K562 (cell line): ENCODE measurements around the gene PPP1R3C.

ENCODE experiments used
- ATF6 ChIP-seq: sonication (generic); formaldehyde crosslinking; IDR thresholded peaks from 2 replicates; pipeline ENCODE4 v1.4.0; 2020; ENCODE audit warnings: mild to moderate bottlenecking, missing genetic modification reagents
- CTCF ChIP-seq, 3 experiments: IDR thresholded peaks in 2 of 3; conservative IDR thresholded peaks in 1 of 3; 2 replicates each; pipeline ENCODE4 v1.5.1; 2011 to 2012; ENCODE audit warnings: low read length in 3 of 3, mild to moderate bottlenecking in 3 of 3, control low read depth in 2 of 3, improper control_type of control experiment in 1 of 3, inconsistent platforms in 1 of 3, low read depth in 1 of 3, mixed read lengths in 1 of 3, moderate library complexity in 1 of 3; ENCODE audit not compliant: insufficient read depth in 2 of 3
- ETV6 ChIP-seq, 3 experiments: fragments of 150-350 bp in 1 of 3; sonication (generic) in 1 of 3; formaldehyde crosslinking in 1 of 3; IDR thresholded peaks; 2 replicates each; pipeline versions ENCODE4 v1.6.1 to v1.8.0; 2014 to 2022; ENCODE audit warnings: borderline replicate concordance in 2 of 3, low read depth in 2 of 3, antibody characterized with exemption in 1 of 3, low read length in 1 of 3, mild to moderate bottlenecking in 1 of 3, missing genetic modification reagents in 1 of 3
- NCOA4 ChIP-seq: fragments of 450-650 bp; IDR thresholded peaks from 2 replicates; pipeline ENCODE4 v1.6.1; 2018; ENCODE audit warnings: mild to moderate bottlenecking; ENCODE audit not compliant: partially characterized antibody
- PKNOX1 ChIP-seq: fragments of 450-650 bp; IDR thresholded peaks from 2 replicates; pipeline ENCODE4 v1.6.1; 2016
- POLR2AphosphoS5 ChIP-seq: IDR thresholded peaks from 2 replicates; pipeline ENCODE4 v1.6.1; 2011; ENCODE audit warnings: mild to moderate bottlenecking, low read depth, low read length, moderate library complexity; ENCODE audit not compliant: control insufficient read depth, insufficient read depth
- PURB ChIP-seq: sonication (generic); formaldehyde crosslinking; IDR thresholded peaks from 2 replicates; pipeline ENCODE4 v1.9.0; 2021; ENCODE audit warnings: low read depth, mild to moderate bottlenecking, missing genetic modification reagents
- ZBTB12 ChIP-seq: fragments of 250-450 bp; sonication (Bioruptor Pico); IDR thresholded peaks from 2 replicates; pipeline ENCODE4 v1.4.0; 2020
- ZNF830 ChIP-seq: fragments of 250-450 bp; sonication (Bioruptor Pico); IDR thresholded peaks from 2 replicates; pipeline ENCODE4 v1.5.0; 2021; ENCODE audit warnings: mild to moderate bottlenecking

GRCh38 chr10:91614225-91614624 is 18.6 kb downstream of the PPP1R3C start:
- TF ChIP-seq PKNOX1 (no peak), ATF6 (no peak), POLR2AphosphoS5 (no peak), PURB (CRISPR knock-in tag) (no peak), ZNF830 (no peak), NCOA4 (no peak), CTCF (IDR thresholded peaks at IDR 0.05 in 2 of 3, conservative IDR thresholded peaks at IDR 0.05 in 1 of 3; ENCODE audit: insufficient read depth in 2 of 3, low read depth in 1 of 3, low read length in 3 of 3) (no peak), ETV6 (IDR thresholded peaks at IDR 0.05; ENCODE audit: borderline replicate concordance in 1 of 2, low read depth in 2 of 2, low read length in 1 of 2) (no peak), ETV6 (CRISPR knock-in tag; IDR thresholded peaks at IDR 0.05; ENCODE audit: borderline replicate concordance) (no peak), ZBTB12 (CRISPR knock-in tag) (no peak)
